Colon (tissue), 2 donors: ENCODE results near the gene SAFB2.

Experiments
- FAIRE-seq: peaks from 2 replicates; lab custom pipeline; 2012; peaks lifted over from hg19 to GRCh38; lab: Jason Lieb, UNC
- donor health status: control.
- donor health status: control.

Gene SAFB2

GRCh38 chr19:5622465-5623396 is at the start of gene SAFB2, which contains the start of gene SAFB:
Gene SAFB2 (minus strand): TSS chr19:5622776. CDS start chr19:5622715, 61 bp downstream.
Gene SAFB (plus strand): TSS chr19:5623083. CDS start chr19:5623206, 123 bp downstream.
- peak; percentile 80 for FAIRE-seq

- no peak for FAIRE-seq
Observed at GRCh38 chr19:5671600-5671999, 49.0 kb upstream of the SAFB2 start.

- no peak for FAIRE-seq
Observed at GRCh38 chr19:5669212-5669611, 46.6 kb upstream of the SAFB2 start.

- no peak for FAIRE-seq
Observed at GRCh38 chr19:5667751-5668271, 45.2 kb upstream of the SAFB2 start.

- FAIRE-seq: no peak
Observed at GRCh38 chr19:5666921-5667610, 44.5 kb upstream of the SAFB2 start.

GRCh38 chr19:5665781-5666513 is 43.4 kb upstream of the SAFB2 start:
- FAIRE-seq: no peak

GRCh38 chr19:5664515-5664914 is 41.9 kb upstream of the SAFB2 start:
- no peak for FAIRE-seq

- FAIRE-seq: no peak
Observed at GRCh38 chr19:5663904-5664303, 41.3 kb upstream of the SAFB2 start.

GRCh38 chr19:5661483-5661882 is 38.9 kb upstream of the SAFB2 start:
- FAIRE-seq: no peak

GRCh38 chr19:5655412-5655811 is 32.8 kb upstream of the SAFB2 start:
- no peak for FAIRE-seq

- no peak for FAIRE-seq
Observed at GRCh38 chr19:5654931-5655330, 32.4 kb upstream of the SAFB2 start.

GRCh38 chr19:5652261-5652660 is 29.7 kb upstream of the SAFB2 start:
- no peak for FAIRE-seq

GRCh38 chr19:5651361-5651760 is 28.8 kb upstream of the SAFB2 start:
- no peak for FAIRE-seq

GRCh38 chr19:5648464-5648863 is 25.9 kb upstream of the SAFB2 start:
- no peak for FAIRE-seq

- FAIRE-seq: no peak
Observed at GRCh38 chr19:5646703-5647102, 24.1 kb upstream of the SAFB2 start.

GRCh38 chr19:5645409-5645808 is 22.8 kb upstream of the SAFB2 start:
- FAIRE-seq: no peak

GRCh38 chr19:5644037-5644436 is 21.5 kb upstream of the SAFB2 start:
- FAIRE-seq: no peak

- no peak for FAIRE-seq
Observed at GRCh38 chr19:5643060-5643459, 20.5 kb upstream of the SAFB2 start.

GRCh38 chr19:5642204-5642603 is 19.6 kb upstream of the SAFB2 start:
- FAIRE-seq: no peak

GRCh38 chr19:5641171-5641570 is 18.6 kb upstream of the SAFB2 start:
- no peak for FAIRE-seq

GRCh38 chr19:5637971-5638370 is 15.4 kb upstream of the SAFB2 start:
- no peak for FAIRE-seq

- no peak for FAIRE-seq
Observed at GRCh38 chr19:5635427-5635826, 12.9 kb upstream of the SAFB2 start.
